ENCODE data around the gene ATP6V1B1. TPM values are rescaled to one million over a fixed set of nuclear protein-coding genes. Genes with fewer than 3 reads are reported as not detected.
A peak's percentile ranks its signal among the peaks of the same experiment; 100 is the strongest.

The ATP6V1B1 gene
- total RNA-seq (not detected), polyA plus RNA-seq (not detected)

DNA sequence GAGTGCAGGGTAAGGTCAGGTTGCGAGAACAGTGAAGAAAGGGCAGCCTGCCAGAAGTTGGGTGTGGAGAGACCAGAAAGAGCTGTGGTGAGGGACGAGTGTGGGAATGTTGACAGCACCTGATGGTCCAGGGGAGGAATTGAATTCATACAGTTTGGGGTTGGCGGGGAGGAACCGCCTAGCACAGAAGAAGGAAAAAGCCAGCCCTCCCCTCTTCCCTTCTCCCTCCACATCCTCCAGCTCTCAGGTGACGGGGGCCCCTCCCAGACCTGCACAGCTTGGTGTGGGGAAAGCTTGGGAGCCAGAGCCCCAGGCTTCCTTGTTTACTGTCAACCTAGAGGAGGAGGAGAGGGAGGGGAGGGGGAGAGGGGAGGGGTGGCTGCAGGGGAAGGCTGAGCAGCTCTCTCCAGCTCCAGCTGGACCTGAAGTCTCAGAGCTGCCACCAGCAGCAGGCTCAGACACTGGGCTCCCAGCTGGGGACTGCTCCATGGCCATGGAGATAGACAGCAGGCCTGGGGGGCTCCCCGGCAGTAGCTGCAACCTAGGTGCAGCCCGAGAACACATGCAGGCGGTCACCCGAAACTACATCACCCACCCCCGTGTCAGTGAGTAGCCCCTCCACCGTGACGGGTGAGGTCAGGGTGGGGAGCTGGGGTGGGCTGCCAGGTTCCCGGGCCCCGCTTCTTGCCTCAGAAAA is at the start of gene ATP6V1B1:
ATP6V1B1 (plus strand) TSS at position 433 of the 697 bp plus-strand sequence; CDS start at position 488, 55 bp downstream.
- H3K27me3 ChIP-seq (ENCODE audit: control insufficient read depth in 4 of 4, insufficient read depth in 4 of 4, low read length in 3 of 4): no peaks in the 10 kb centered on the region
- no peaks in the 10 kb centered on the region for H3K36me3 ChIP-seq (ENCODE audit: control insufficient read depth in 4 of 4, insufficient read depth in 3 of 4, low read depth in 1 of 4, low read length in 3 of 4)
- WGBS: 68% methylated on average over 14 of the region's 14 CpGs
- no peak for TF ChIP-seq ATF3 (IDR thresholded peaks at IDR 0.05)
- no peak for TF ChIP-seq YY1 (IDR thresholded peaks at IDR 0.05)
- TF ChIP-seq RAD21 (IDR thresholded peaks at IDR 0.05): no peak
- no peak within 1 kb of the TSS for H3K9ac ChIP-seq (ENCODE audit: low read depth in 1 of 2, low read length in 2 of 2)
- H3K4me1 ChIP-seq (ENCODE audit: control insufficient read depth in 4 of 4, insufficient read depth in 4 of 4, low read length in 3 of 4): no peaks in the 10 kb centered on the region
- H3K27ac ChIP-seq (ENCODE audit: low read depth in 1 of 2, low read length in 2 of 2): no peak within 1 kb of the TSS
- H3K4me3 ChIP-seq (ENCODE audit: low read depth in 1 of 3, low read length in 3 of 3): no peak within 1 kb of the TSS
- no peaks in the 10 kb centered on the region for H3K9me3 ChIP-seq (ENCODE audit: control insufficient read depth in 4 of 4, low read length in 3 of 4)
- DNase-seq (ENCODE audit: low spot score): no peak

DNA sequence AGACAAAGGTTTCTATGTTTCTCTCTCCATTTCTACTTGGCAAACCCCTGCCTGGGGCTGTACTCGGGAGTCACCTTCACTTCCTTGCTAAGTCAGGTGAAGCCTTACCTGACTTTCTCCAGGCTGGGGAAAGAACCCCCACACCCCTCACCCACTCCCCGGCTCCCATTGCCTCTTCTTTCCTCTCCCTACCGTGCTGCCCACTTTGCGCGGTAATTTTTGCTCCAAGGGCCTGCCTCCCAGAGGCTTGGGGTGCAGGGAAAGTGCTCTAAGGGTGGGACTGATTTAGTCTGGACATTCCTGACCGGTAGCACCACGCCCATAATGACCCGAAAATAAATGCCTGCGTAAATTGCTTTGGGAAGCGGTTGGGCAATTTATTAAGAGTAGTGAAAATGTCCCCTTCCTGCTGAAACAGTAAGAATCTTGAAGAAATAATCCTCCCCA is 49.1 kb upstream of the ATP6V1B1 start:
- H3K4me1 ChIP-seq (ENCODE audit: control insufficient read depth in 4 of 4, insufficient read depth in 4 of 4, low read length in 3 of 4): peaks cover 14 to 22% (median 17%) of the 10 kb centered on the region in 4 donors
- peaks cover 0 to 4% (median 0%) of the 10 kb centered on the region in 4 donors for H3K9me3 ChIP-seq (ENCODE audit: control insufficient read depth in 4 of 4, low read length in 3 of 4)
- H3K4me3 ChIP-seq (ENCODE audit: low read depth in 1 of 3, low read length in 3 of 3): no peak overlapping the region
- H3K36me3 ChIP-seq (ENCODE audit: control insufficient read depth in 4 of 4, insufficient read depth in 3 of 4, low read depth in 1 of 4, low read length in 3 of 4): no peaks in the 10 kb centered on the region
- TF ChIP-seq ATF3 (IDR thresholded peaks at IDR 0.05) (no peak), YY1 (IDR thresholded peaks at IDR 0.05) (no peak), RXRA (IDR thresholded peaks at IDR 0.05) (no peak), HNF4A (conservative IDR thresholded peaks at IDR 0.05) (no peak), REST (IDR thresholded peaks at IDR 0.05) (no peak), GABPA (IDR thresholded peaks at IDR 0.05 in 1 of 2, conservative IDR thresholded peaks at IDR 0.05 in 1 of 2) (no peak), MAX (IDR thresholded peaks at IDR 0.05) (no peak), JUND (IDR thresholded peaks at IDR 0.05) (no peak), FOXA2 (IDR thresholded peaks at IDR 0.05) (no peak), NR2F2 (IDR thresholded peaks at IDR 0.05) (no peak), RAD21 (IDR thresholded peaks at IDR 0.05) (no peak), EGR1 (IDR thresholded peaks at IDR 0.05; ENCODE audit: low read depth in 2 of 2) (no peak)
- H3K27me3 ChIP-seq (ENCODE audit: control insufficient read depth in 4 of 4, insufficient read depth in 4 of 4, low read length in 3 of 4): peaks cover 0 to 33% (median 24%) of the 10 kb centered on the region in 4 donors
- no peak for DNase-seq (ENCODE audit: low spot score)
- H3K9ac ChIP-seq (ENCODE audit: low read depth in 1 of 2, low read length in 2 of 2): no peak overlapping the region
- 13% methylated on average over 10 of the region's 10 CpGs for WGBS
- no peak overlapping the region for H3K27ac ChIP-seq (ENCODE audit: low read depth in 1 of 2, low read length in 2 of 2)

DNA sequence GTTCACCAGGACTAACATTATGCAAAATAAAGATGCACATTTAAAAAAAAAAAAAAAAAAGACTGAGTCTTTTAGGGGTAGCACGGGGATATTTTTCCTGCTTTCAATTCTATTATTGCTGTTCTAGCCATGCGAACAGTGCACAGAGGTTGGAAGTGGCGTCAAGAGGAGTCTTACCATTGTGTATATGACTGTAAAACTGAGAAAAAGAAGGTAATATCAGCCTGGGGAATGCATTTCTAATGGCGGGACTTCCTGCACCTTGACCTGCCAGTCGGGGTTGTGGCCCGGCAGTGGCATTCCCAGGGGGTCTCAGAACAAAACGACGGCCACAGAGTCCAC is 48.5 kb upstream of the ATP6V1B1 start:
- Histone ChIP-seq H3K9ac (ENCODE audit: low read depth in 1 of 2, low read length in 2 of 2) (no peak overlapping the region), H3K36me3 (ENCODE audit: control insufficient read depth in 4 of 4, insufficient read depth in 3 of 4, low read depth in 1 of 4, low read length in 3 of 4) (no peaks in the 10 kb centered on the region), H3K4me1 (ENCODE audit: control insufficient read depth in 4 of 4, insufficient read depth in 4 of 4, low read length in 3 of 4) (peaks cover 14 to 22% (median 17%) of the 10 kb centered on the region in 4 donors), H3K27me3 (ENCODE audit: control insufficient read depth in 4 of 4, insufficient read depth in 4 of 4, low read length in 3 of 4) (peaks cover 3 to 33% (median 25%) of the 10 kb centered on the region in 4 donors), H3K9me3 (ENCODE audit: control insufficient read depth in 4 of 4, low read length in 3 of 4) (peaks cover 0 to 4% (median 0%) of the 10 kb centered on the region in 4 donors), H3K27ac (ENCODE audit: low read depth in 1 of 2, low read length in 2 of 2) (no peak overlapping the region), H3K4me3 (ENCODE audit: low read depth in 1 of 3, low read length in 3 of 3) (peak overlapping the region in 2 of 3 donors; percentile 40 to 41)
- WGBS: 7% methylated on average over 8 of the region's 8 CpGs
- DNase-seq (ENCODE audit: low spot score): no peak
- TF ChIP-seq NR2F2 (IDR thresholded peaks at IDR 0.05): no peak
- TF ChIP-seq FOXA1 (IDR thresholded peaks at IDR 0.05): no peak
- no peak for TF ChIP-seq GABPA (IDR thresholded peaks at IDR 0.05 in 1 of 2, conservative IDR thresholded peaks at IDR 0.05 in 1 of 2)
- TF ChIP-seq FOXA2 (IDR thresholded peaks at IDR 0.05): no peak
- TF ChIP-seq HNF4G (IDR thresholded peaks at IDR 0.05): no peak
- no peak for TF ChIP-seq EGR1 (IDR thresholded peaks at IDR 0.05; ENCODE audit: low read depth in 2 of 2)
- TF ChIP-seq JUND (IDR thresholded peaks at IDR 0.05): no peak
- TF ChIP-seq REST (IDR thresholded peaks at IDR 0.05): no peak
- TF ChIP-seq HNF4A (conservative IDR thresholded peaks at IDR 0.05): no peak
- TF ChIP-seq RXRA (IDR thresholded peaks at IDR 0.05): no peak
- TF ChIP-seq ATF3 (IDR thresholded peaks at IDR 0.05): no peak
- no peak for TF ChIP-seq SP1 (IDR thresholded peaks at IDR 0.05)
- no peak for TF ChIP-seq YY1 (IDR thresholded peaks at IDR 0.05)
- no peak for TF ChIP-seq RAD21 (IDR thresholded peaks at IDR 0.05)
- no peak for TF ChIP-seq TAF1 (conservative IDR thresholded peaks at IDR 0.05)

Measured in liver (tissue), 9 donors.